Muscle layer of duodenum (tissue), 2 donors: ENCODE measurements around the gene PKD2L1.

ENCODE experiments used
- H3K27ac ChIP-seq: one replicate; pipeline ENCODE4 v1.7.0; 2013; ENCODE audit warnings: mild to moderate bottlenecking, low read length
- H3K27me3 ChIP-seq: one replicate; pipeline ENCODE4 v1.7.0; 2013; ENCODE audit warnings: low read depth, mild to moderate bottlenecking, control low read depth, low read length
- H3K36me3 ChIP-seq, 2 donors: one replicate each; pipeline ENCODE4 v1.7.0; 2013; ENCODE audit warnings: low read length in 2 of 2, control low read depth in 1 of 2, mild to moderate bottlenecking in 1 of 2; ENCODE audit not compliant: insufficient read depth in 2 of 2, control insufficient read depth in 1 of 2
- H3K4me1 ChIP-seq, 2 donors: one replicate each; pipeline ENCODE4 v1.7.0; 2013; ENCODE audit warnings: low read length in 2 of 2, mild to moderate bottlenecking in 2 of 2, control low read depth in 1 of 2, moderate library complexity in 1 of 2; ENCODE audit not compliant: insufficient read depth in 2 of 2, control insufficient read depth in 1 of 2
- H3K4me3 ChIP-seq, 2 donors: one replicate each; pipeline ENCODE4 v1.7.0; 2013; ENCODE audit warnings: low read length in 2 of 2, low read depth in 1 of 2, mild to moderate bottlenecking in 1 of 2
- H3K9me3 ChIP-seq, 2 donors: one replicate each; pipeline ENCODE4 v1.7.0; 2013; ENCODE audit warnings: low read length in 2 of 2, control low read depth in 1 of 2, mild to moderate bottlenecking in 1 of 2; ENCODE audit not compliant: control insufficient read depth in 1 of 2
- donor health status: healthy.

The PKD2L1 gene

DNA sequence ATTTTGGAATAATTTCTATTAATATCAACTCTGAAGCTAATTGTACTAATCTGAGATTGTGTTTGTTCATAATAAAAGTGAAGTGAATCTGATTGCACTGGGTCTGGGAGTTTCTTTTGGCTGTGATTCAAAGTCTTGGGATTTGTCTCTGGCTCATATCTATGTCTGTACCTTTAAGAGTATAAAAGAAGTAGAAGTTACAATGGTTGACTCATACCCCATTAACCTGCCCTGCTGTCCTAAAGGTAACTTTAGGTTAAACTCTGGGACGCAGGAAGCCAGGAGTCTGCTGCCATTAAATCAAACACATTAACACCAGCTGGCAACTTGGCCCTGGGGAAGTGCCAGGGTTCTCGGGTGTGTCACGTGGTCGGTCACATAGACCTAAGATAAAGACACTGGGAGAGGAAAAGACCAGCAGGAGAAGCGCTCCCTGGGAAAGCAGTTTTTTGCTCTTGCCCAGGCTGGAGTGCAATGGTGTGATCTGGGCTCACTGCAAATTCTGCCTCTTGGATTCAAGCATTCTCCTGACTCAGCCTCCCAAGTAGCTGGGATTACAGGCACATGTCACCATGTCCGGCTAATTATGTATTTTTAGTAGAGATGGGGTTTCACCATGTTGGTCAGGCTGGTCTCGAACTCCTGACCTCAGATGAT lies 34.8 kb upstream of the PKD2L1 start:
- Histone ChIP-seq H3K27ac (no peak overlapping the region), H3K4me3 (no peak overlapping the region), H3K27me3 (no peaks in the 10 kb centered on the region), H3K9me3 (no peaks in the 10 kb centered on the region), H3K36me3 (no peaks in the 10 kb centered on the region), H3K4me1 (peaks cover 5 to 7% of the 10 kb centered on the region in 2 donors)

DNA sequence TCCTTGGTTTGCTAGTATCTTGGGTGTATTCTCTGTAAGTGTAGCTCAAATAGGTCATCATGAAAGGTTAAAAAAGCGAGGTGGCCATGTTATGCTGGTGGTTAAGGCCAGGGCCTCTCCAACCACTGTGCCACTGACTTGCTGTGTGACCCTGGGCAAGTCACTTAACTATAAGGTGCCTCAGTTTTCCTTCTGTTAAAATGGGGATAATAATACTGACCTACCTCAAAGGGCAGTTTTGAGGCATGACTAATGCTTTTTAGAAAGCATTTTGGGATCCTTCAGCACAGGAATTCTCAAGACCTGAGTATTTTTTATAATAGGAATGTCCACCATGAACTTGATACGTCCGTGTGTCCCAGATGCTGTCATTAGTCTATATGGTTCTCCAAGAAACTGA lies 34.1 kb upstream of the PKD2L1 start:
- H3K4me3 ChIP-seq: no peak overlapping the region
- no peaks in the 10 kb centered on the region for H3K36me3 ChIP-seq
- H3K27me3 ChIP-seq: no peaks in the 10 kb centered on the region
- no peak overlapping the region for H3K27ac ChIP-seq
- peaks cover 12% of the 10 kb centered on the region in 2 donors for H3K4me1 ChIP-seq
- no peaks in the 10 kb centered on the region for H3K9me3 ChIP-seq

DNA sequence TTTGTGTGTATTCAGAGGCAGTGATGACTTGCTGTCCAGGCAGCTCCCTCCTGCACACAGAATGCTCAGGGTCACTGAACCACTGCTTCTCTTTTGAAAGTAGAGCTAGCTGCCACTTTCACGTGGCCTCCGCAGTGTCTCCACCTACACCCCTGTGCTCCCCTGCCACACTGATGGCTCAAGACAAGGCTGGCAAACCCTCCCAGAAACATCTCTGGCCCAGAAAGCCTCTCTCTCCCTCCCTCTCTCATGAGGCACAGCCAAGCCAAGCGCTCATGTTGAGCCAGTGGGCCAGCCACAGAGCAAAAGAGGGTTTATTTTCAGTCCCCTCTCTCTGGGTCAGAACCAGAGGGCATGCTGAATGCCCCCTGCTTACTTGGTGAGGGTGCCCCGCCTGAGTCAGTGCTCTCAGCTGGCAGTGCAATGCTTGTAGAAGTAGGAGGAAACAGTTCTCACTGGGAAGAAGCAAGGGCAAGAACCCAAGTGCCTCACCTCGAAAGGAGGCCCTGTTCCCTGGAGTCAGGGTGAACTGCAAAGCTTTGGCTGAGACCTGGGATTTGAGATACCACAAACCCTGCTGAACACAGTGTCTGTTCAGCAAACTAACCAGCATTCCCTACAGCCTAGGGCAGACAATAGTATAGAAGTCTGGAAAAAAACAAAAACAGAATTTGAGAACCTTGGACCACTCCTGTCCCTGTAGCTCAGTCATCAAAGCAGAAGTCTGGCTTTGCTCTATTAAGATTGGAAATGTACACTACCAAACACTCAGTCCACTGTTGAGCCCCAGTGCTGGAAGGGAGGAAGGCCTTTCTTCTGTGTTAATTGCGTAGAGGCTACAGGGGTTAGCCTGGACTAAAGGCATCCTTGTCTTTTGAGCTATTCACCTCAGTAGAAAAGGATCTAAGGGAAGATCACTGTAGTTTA lies 32.8 kb upstream of the PKD2L1 start:
- Histone ChIP-seq H3K4me1 (peaks cover 14 to 15% of the 10 kb centered on the region in 2 donors), H3K4me3 (no peak overlapping the region), H3K36me3 (no peaks in the 10 kb centered on the region), H3K27me3 (no peaks in the 10 kb centered on the region), H3K9me3 (no peaks in the 10 kb centered on the region), H3K27ac (no peak overlapping the region)

DNA sequence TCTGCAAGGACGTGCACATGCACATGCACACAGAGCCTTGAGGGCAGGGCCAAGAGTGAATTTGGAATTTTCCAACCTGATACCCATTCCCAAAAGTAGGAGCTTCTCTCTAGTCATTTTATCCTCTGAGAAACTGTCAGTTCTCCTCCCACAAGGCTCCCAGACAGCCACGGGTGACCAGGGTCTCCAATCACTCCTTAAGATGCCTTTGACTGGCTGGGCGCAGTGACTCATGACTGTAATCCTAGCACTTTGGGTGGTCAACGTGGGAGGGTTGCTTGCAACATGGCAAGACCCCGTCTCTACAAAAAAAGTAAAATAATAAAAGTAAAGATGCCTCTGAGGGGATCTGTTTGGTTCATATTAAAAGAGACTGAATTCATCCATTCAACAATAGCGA lies 30.2 kb upstream of the PKD2L1 start:
- Histone ChIP-seq H3K4me1 (peaks cover 15 to 18% of the 10 kb centered on the region in 2 donors), H3K4me3 (no peak overlapping the region), H3K27ac (no peak overlapping the region), H3K36me3 (no peaks in the 10 kb centered on the region), H3K27me3 (no peaks in the 10 kb centered on the region), H3K9me3 (no peaks in the 10 kb centered on the region)

- no peak overlapping the region for H3K27ac ChIP-seq
- peaks cover 11 to 20% of the 10 kb centered on the region in 2 donors for H3K4me1 ChIP-seq
- no peaks in the 10 kb centered on the region for H3K9me3 ChIP-seq
- no peaks in the 10 kb centered on the region for H3K27me3 ChIP-seq
- no peaks in the 10 kb centered on the region for H3K36me3 ChIP-seq
- H3K4me3 ChIP-seq: no peak overlapping the region
These were observed 29.6 kb upstream of the PKD2L1 start for GRCh38 chr10:100359529-100360150.

DNA sequence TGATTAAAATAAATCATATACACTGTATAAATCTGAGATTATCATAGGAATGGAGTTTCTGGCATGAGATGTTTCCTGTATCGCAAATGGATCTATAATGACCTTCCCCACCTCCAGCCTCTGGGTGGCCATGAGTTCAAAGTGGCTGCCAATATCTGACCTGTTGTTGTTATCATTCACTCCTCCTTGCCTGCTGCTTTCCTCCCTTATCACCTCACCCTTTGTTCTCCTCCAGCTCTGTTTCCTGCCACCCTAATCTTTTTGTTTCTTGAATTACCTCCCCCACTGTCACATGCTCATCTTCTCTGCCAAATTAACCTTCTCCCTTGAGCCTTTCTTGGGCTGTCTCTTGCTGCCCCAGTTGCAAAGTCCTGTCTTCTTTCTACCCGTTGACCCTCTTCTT lies 29.0 kb upstream of the PKD2L1 start:
- no peaks in the 10 kb centered on the region for H3K9me3 ChIP-seq
- H3K4me3 ChIP-seq: no peak overlapping the region
- H3K27me3 ChIP-seq: no peaks in the 10 kb centered on the region
- no peaks in the 10 kb centered on the region for H3K36me3 ChIP-seq
- peaks cover 8 to 20% of the 10 kb centered on the region in 2 donors for H3K4me1 ChIP-seq
- H3K27ac ChIP-seq: no peak overlapping the region

GRCh38 chr10:100357059-100357858 lies 27.2 kb upstream of the PKD2L1 start:
- Histone ChIP-seq H3K4me1 (peaks cover 8 to 20% of the 10 kb centered on the region in 2 donors), H3K9me3 (no peaks in the 10 kb centered on the region), H3K36me3 (no peaks in the 10 kb centered on the region), H3K4me3 (no peak overlapping the region), H3K27me3 (no peaks in the 10 kb centered on the region), H3K27ac (no peak overlapping the region)

- Histone ChIP-seq H3K4me1 (peaks cover 8 to 20% of the 10 kb centered on the region in 2 donors), H3K4me3 (no peak overlapping the region), H3K36me3 (no peaks in the 10 kb centered on the region), H3K27me3 (no peaks in the 10 kb centered on the region), H3K9me3 (no peaks in the 10 kb centered on the region), H3K27ac (no peak overlapping the region)
These were observed 26.3 kb upstream of the PKD2L1 start for GRCh38 chr10:100356067-100357017.

DNA sequence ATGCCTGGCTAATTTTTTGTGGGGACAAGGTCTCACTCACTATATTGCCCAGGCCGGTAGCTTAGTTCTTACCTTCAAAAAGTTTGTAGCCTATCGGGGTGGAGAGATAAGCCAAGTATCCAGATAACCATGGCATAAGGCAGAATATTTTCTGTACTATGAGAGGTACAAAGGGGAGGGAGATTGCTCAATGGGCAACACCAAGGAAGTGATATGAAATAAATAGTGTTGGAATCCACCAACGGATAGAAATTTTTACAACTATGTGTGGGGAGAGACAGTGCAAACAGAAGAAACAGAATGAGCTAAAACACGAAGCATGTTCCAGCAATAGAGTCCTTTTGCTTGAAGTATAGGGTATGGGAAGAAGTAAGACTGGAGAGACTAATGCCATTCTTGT lies 25.1 kb upstream of the PKD2L1 start:
- Histone ChIP-seq H3K27ac (no peak overlapping the region), H3K27me3 (no peaks in the 10 kb centered on the region), H3K9me3 (no peaks in the 10 kb centered on the region), H3K4me1 (peaks cover 8 to 17% of the 10 kb centered on the region in 2 donors), H3K4me3 (no peak overlapping the region), H3K36me3 (no peaks in the 10 kb centered on the region)

DNA sequence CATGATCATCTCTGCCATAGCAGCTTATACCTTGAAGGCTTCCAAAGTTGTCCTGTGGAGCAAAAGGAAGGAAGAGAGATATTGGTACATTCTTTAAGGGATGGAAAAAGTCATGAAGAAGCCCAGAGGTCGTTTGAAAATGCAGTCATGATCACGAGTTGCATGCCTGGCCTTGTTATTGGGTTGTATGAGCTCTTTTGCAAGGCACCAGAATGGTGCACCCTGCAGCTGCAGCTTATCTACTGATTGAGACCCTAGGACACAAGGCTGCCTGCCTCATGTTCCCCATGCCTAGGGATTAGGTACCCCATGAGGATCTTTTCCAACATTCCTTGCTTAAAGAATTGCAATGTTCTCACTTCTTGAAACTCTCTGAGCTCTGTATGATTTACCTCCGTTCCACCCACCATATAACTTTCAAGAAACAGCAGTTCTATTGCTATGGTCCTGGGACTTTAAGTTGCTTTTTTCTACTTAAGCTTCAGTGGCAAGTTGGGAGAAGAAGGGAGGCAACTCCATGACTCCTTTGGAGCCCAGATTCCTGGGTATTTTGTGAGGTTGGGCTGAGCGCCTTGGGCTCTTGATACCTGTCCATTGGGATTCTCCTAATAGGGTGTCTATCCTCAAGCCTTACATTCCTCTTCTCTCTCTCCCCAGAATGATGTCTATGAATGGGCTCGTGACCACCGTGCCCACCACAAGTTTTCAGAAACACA lies 23.9 kb upstream of the PKD2L1 start:
- Histone ChIP-seq H3K27ac (no peak overlapping the region), H3K27me3 (no peaks in the 10 kb centered on the region), H3K9me3 (no peaks in the 10 kb centered on the region), H3K4me1 (peaks cover under 1 to 5% of the 10 kb centered on the region in 2 donors), H3K4me3 (no peak overlapping the region), H3K36me3 (no peaks in the 10 kb centered on the region)
